Esophagus squamous epithelium (tissue), 4 donors: ENCODE measurements around the gene RGR.

Experiments
- POLR2A ChIP-seq, 4 donors: fragments of 450-650 bp; IDR thresholded peaks; one replicate each; pipeline ENCODE4 v1.6.1; 2017; ENCODE audit warnings: antibody characterized with exemption in 4 of 4, mild to moderate bottlenecking in 4 of 4, moderate library complexity in 3 of 4
- TF ChIP-seq, protein P1 (sequence below), 6 experiments: fragments of 450-650 bp in 4 of 6; fragments of 200-600 bp in 2 of 6; sonication (generic) in 2 of 6; IDR thresholded peaks; one replicate each; pipeline ENCODE4 v1.5.1; 2016 to 2019; ENCODE audit warnings: antibody characterized with exemption in 6 of 6, mild to moderate bottlenecking in 4 of 6, moderate library complexity in 4 of 6

DNA sequence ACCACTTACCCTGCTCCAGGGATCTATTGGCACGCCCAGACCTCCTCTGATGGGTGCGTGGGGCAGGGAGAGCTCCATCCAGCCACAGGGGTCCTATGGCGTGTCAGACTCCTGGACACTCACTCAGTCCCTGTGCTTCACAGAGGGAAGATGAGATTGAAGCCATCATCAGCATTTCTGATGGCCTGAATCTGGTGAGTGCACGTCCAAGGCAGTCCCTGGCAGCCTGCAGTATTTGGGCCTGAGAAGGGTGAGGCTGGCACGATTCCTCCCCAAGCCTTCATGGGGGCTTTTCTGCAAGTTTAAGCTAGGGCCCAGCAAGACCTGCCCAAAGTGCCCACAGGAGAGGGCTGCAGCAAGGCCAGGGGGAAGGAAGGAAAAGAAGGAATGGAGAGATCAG lies 47.2 kb upstream of the RGR start:
- TF ChIP-seq, protein P1, sequence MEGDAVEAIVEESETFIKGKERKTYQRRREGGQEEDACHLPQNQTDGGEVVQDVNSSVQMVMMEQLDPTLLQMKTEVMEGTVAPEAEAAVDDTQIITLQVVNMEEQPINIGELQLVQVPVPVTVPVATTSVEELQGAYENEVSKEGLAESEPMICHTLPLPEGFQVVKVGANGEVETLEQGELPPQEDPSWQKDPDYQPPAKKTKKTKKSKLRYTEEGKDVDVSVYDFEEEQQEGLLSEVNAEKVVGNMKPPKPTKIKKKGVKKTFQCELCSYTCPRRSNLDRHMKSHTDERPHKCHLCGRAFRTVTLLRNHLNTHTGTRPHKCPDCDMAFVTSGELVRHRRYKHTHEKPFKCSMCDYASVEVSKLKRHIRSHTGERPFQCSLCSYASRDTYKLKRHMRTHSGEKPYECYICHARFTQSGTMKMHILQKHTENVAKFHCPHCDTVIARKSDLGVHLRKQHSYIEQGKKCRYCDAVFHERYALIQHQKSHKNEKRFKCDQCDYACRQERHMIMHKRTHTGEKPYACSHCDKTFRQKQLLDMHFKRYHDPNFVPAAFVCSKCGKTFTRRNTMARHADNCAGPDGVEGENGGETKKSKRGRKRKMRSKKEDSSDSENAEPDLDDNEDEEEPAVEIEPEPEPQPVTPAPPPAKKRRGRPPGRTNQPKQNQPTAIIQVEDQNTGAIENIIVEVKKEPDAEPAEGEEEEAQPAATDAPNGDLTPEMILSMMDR (IDR thresholded peaks at IDR 0.05) = no peak
- no peak for TF ChIP-seq POLR2A (IDR thresholded peaks at IDR 0.05)
